Fibroblast of lung (primary cell): Measurements from ENCODE around the gene PRRX1. TPM values are rescaled to one million over a fixed set of nuclear protein-coding genes. Genes with fewer than 3 reads are reported as not detected.

ENCODE experiments used
- DNase-seq, 2 donors: peaks; one replicate each; pipeline versions ENCODE4 v3.0.0 to v3.0.0-alpha.2; 2010; ENCODE audit warnings: low read depth in 2 of 2
- H2AFZ ChIP-seq: 2 replicates; pipeline ENCODE4 v1.5.1; 2012; ENCODE audit warnings: low read length, control low read depth, inconsistent platforms
- H3K27ac ChIP-seq: 2 replicates; pipeline ENCODE4 v1.5.1; 2011; ENCODE audit warnings: low read length, control low read depth; ENCODE audit not compliant: insufficient read depth
- H3K27me3 ChIP-seq: 2 replicates; pipeline ENCODE4 v1.5.1; 2011; ENCODE audit warnings: mild to moderate bottlenecking, low read length; ENCODE audit not compliant: control insufficient read depth, insufficient read depth
- H3K36me3 ChIP-seq: 2 replicates; pipeline ENCODE4 v1.5.1; 2011; ENCODE audit warnings: low read length; ENCODE audit not compliant: control insufficient read depth, insufficient read depth
- H3K4me1 ChIP-seq: 2 replicates; pipeline ENCODE4 v1.5.1; 2011; ENCODE audit warnings: low read length; ENCODE audit not compliant: control insufficient read depth, insufficient read depth; ENCODE audit errors: extremely low read depth
- H3K4me2 ChIP-seq: 2 replicates; pipeline ENCODE4 v1.5.1; 2011; ENCODE audit warnings: low read length, control low read depth; ENCODE audit not compliant: insufficient read depth; ENCODE audit errors: extremely low read depth
- H3K4me3 ChIP-seq, 4 experiments: fragments of 200-600 bp in 1 of 4; sonication (generic) in 1 of 4; replicated peaks in 1 of 4; 2 replicates each; pipeline ENCODE4 v1.5.1; 2011 to 2016; ENCODE audit warnings: low read length in 4 of 4, low read depth in 3 of 4, mild to moderate bottlenecking in 3 of 4, control low read depth in 2 of 4, inconsistent platforms in 1 of 4, mixed read lengths in 1 of 4; ENCODE audit not compliant: insufficient read depth in 1 of 4; ENCODE audit errors: control extremely low read depth in 1 of 4
- H3K79me2 ChIP-seq: 2 replicates; pipeline ENCODE4 v1.5.1; 2012; ENCODE audit warnings: mild to moderate bottlenecking, low read length, inconsistent platforms; ENCODE audit not compliant: control insufficient read depth, insufficient read depth
- H3K9ac ChIP-seq: 2 replicates; pipeline ENCODE4 v1.5.1; 2011; ENCODE audit warnings: mild to moderate bottlenecking, low read length, control low read depth; ENCODE audit not compliant: insufficient read depth
- H3K9me3 ChIP-seq: 2 replicates; pipeline ENCODE4 v1.5.1; 2012; ENCODE audit warnings: low read depth, low read length; ENCODE audit not compliant: control insufficient read depth, insufficient read depth
- H4K20me1 ChIP-seq: 2 replicates; pipeline ENCODE4 v1.5.1; 2011; ENCODE audit warnings: low read length; ENCODE audit not compliant: control insufficient read depth, insufficient read depth; ENCODE audit errors: extremely low read depth
- EZH2 ChIP-seq: IDR thresholded peaks from 2 replicates; pipeline ENCODE4 v1.5.1; 2012; ENCODE audit warnings: low read length, control low read depth, mild to moderate bottlenecking; ENCODE audit errors: missing control alignments
- polyA plus RNA-seq, 2 donors: library from polyadenylated mRNA; depleted of rRNA in 1 of 2; stranded (reverse) in 1 of 2; unstranded in 1 of 2; fragments of >200 nt; gene quantifications; 2 replicates each; pipeline ENCODE4 v1.2.1, GENCODE V29; 2011 to 2012; ENCODE audit warnings: missing spikeins in 1 of 2
- total RNA-seq: library from RNA; depleted of rRNA; stranded (reverse); fragments of >200 nt; gene quantifications from 2 replicates; pipeline ENCODE4 v1.2.1, GENCODE V29; 2014
- TF ChIP-seq, protein P1 (sequence below), 2 donors: IDR thresholded peaks in 1 of 2; conservative IDR thresholded peaks in 1 of 2; 1 replicate in 1 of 2; 2 replicates in 1 of 2; pipeline ENCODE4 v1.5.1; 2011 to 2012; ENCODE audit warnings: low read length in 2 of 2, control low read depth in 1 of 2, inconsistent platforms in 1 of 2, low read depth in 1 of 2, mild to moderate bottlenecking in 1 of 2

PRRX1 gene
- total and polyA plus RNA-seq, 2 donors (not counting 1 experiment from before 2014, with no cell fraction given), result 128 to 349 TPM

DNA sequence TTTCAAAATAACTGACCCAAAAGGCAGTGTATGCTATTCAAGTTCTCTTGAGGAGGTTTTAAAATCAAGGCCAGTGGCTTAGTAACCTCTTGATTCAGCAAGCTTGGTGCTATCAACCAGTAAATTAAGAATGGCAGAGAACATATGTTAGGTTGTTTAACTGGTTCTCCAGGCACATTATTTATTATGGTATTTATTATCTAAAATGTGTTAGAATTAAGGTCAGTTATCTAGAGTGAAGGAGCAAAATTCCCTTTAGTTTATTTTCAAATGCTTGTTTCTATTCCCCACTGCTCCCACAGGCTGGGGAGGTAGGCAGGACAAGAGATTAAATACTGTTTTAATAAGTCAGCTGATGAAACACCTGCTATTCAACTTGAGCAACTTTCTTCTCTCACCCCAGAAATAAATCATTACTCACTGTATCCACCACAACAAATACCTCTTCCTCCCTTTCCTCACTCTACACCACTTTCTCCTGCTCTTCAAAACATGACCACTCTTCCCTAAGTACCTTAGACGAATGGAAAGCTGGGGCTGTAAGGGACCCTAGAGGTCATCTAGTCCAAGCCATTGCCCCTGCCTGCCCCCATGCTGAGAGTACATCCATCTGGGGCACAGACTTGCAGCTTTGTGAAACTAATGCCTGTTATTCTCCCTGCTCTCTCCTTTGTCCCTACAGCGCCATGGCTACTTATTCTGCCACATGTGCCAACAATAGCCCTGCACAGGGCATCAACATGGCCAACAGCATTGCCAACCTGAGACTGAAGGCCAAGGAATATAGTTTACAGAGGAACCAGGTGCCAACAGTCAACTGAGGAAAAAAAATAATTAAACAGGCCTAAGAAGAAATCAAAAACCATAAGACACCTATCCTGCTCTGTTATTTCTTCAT lies 71.7 kb downstream of the PRRX1 start:
- no peak for TF ChIP-seq EZH2
- TF ChIP-seq, protein P1, sequence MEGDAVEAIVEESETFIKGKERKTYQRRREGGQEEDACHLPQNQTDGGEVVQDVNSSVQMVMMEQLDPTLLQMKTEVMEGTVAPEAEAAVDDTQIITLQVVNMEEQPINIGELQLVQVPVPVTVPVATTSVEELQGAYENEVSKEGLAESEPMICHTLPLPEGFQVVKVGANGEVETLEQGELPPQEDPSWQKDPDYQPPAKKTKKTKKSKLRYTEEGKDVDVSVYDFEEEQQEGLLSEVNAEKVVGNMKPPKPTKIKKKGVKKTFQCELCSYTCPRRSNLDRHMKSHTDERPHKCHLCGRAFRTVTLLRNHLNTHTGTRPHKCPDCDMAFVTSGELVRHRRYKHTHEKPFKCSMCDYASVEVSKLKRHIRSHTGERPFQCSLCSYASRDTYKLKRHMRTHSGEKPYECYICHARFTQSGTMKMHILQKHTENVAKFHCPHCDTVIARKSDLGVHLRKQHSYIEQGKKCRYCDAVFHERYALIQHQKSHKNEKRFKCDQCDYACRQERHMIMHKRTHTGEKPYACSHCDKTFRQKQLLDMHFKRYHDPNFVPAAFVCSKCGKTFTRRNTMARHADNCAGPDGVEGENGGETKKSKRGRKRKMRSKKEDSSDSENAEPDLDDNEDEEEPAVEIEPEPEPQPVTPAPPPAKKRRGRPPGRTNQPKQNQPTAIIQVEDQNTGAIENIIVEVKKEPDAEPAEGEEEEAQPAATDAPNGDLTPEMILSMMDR (conservative IDR thresholded peaks at IDR 0.05 in 1 of 2, IDR thresholded peaks at IDR 0.05 in 1 of 2; ENCODE audit: low read depth in 1 of 2, low read length in 2 of 2), result no peak
- no peak overlapping the region for H3K4me3 ChIP-seq
- DNase-seq, result no peak
- no peaks in the 10 kb centered on the region for H3K27me3 ChIP-seq
- no peak overlapping the region for H3K27ac ChIP-seq
- H3K4me1 ChIP-seq, result peaks cover 6% of the 10 kb centered on the region
- no peaks in the 10 kb centered on the region for H3K9me3 ChIP-seq
- H3K36me3 ChIP-seq, result peaks cover 6% of the 10 kb centered on the region
- no peak overlapping the region for H2AFZ ChIP-seq
- no peak overlapping the region for H3K9ac ChIP-seq
- H3K79me2 ChIP-seq, result no peaks in the 10 kb centered on the region
- no peaks in the 10 kb centered on the region for H4K20me1 ChIP-seq
- H3K4me2 ChIP-seq, result no peak overlapping the region

DNA sequence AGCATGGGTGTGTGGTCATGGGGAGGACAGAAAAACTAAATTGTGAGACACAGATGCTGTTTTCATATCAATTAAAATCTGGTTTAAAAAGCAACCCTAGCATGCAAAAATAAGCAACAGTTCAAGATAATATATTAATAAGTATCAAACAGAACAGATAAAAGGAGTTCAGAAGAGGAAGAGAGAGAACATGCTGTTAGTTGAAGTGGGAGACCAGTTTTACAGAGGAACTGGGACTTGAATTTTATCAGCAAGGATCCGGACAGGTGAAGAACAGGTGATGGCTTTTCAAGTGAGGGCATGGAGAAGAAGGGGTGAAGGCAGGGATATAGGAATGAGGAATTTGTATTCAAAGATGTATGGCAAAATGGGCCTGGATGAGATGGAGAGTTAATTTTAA lies 75.9 kb downstream of the PRRX1 start:
- Histone ChIP-seq H3K27me3 (no peaks in the 10 kb centered on the region), H3K27ac (no peak overlapping the region), H4K20me1 (no peaks in the 10 kb centered on the region), H3K79me2 (no peaks in the 10 kb centered on the region), H3K4me3 (no peak overlapping the region), H2AFZ (no peak overlapping the region), H3K4me2 (no peak overlapping the region), H3K4me1 (no peaks in the 10 kb centered on the region), H3K9ac (no peak overlapping the region), H3K9me3 (no peaks in the 10 kb centered on the region), H3K36me3 (peaks cover 6% of the 10 kb centered on the region)
- no peak for TF ChIP-seq EZH2
- DNase-seq, result no peak

DNA sequence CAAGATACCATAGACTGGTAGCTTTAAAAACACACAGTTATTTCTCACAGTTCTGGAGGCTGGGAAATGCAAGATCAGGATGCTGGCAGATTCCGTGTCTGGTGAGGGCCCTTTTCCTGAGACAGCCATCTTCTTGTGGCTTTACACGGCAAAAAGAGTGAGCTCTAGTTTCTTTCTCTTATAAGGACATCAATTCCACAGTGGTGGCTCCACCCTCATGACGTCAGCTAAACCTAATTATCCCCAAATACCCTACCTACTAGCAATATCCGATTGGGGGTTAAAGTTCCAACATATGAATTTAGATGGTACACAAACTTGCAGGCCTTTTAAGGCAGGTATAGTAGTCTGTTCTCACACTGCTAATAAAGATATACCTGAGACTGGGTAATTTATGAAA lies 77.7 kb downstream of the PRRX1 start:
- Histone ChIP-seq H3K4me3 (no peak overlapping the region), H3K27ac (no peak overlapping the region), H3K9me3 (no peaks in the 10 kb centered on the region), H3K36me3 (peaks cover under 1% of the 10 kb centered on the region), H3K9ac (no peak overlapping the region), H4K20me1 (no peaks in the 10 kb centered on the region), H3K79me2 (no peaks in the 10 kb centered on the region), H3K4me1 (no peaks in the 10 kb centered on the region), H2AFZ (no peak overlapping the region), H3K27me3 (no peaks in the 10 kb centered on the region), H3K4me2 (no peak overlapping the region)
- no peak for TF ChIP-seq EZH2
- TF ChIP-seq, protein P1 (conservative IDR thresholded peaks at IDR 0.05 in 1 of 2, IDR thresholded peaks at IDR 0.05 in 1 of 2; ENCODE audit: low read depth in 1 of 2, low read length in 2 of 2), result no peak
- no peak for DNase-seq
